NCI-H2227 treated with DMSO at 0.1 percent for 48 hours (cell line): ENCODE results near the gene CRIP3.
"Not testable (repeated sequence)": the region's sequence is repeated elsewhere in the genome, so short reads cannot be mapped to it uniquely, and the experiment has no call there.

Experiments used
- DNase-seq: peaks from one replicate; lab custom pipeline; 2025; lab: John Stamatoyannopoulos, UW

CRIP3 gene

GRCh38 chr6:43306086-43306485 is 2.5 kb downstream of the CRIP3 start:
- DNase-seq: no peak

GRCh38 chr6:43304882-43305281 is 3.7 kb downstream of the CRIP3 start:
- DNase-seq: no peak

DNA sequence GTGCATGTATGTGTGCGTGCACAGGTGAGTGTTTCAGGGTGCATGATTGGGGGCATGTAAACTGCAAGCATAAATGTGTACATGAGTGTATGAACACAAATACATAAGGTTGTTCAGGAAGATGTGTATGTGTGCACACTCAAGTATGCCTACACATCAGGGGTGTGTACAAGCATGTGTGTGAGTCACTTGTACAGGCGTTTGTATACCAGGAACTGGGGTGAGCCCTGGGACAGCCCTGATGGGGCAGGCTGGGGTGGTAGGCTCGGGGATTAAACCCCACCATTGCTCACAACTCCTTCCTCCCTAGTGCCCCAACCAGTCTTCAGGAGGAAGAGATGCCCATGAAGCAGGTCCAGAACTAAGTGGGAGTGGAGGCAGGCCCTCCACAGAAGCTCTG is 4.3 kb downstream of the CRIP3 start:
- DNase-seq: no peak

GRCh38 chr6:43303751-43304331 is 4.8 kb downstream of the CRIP3 start:
- DNase-seq: no peak

DNA sequence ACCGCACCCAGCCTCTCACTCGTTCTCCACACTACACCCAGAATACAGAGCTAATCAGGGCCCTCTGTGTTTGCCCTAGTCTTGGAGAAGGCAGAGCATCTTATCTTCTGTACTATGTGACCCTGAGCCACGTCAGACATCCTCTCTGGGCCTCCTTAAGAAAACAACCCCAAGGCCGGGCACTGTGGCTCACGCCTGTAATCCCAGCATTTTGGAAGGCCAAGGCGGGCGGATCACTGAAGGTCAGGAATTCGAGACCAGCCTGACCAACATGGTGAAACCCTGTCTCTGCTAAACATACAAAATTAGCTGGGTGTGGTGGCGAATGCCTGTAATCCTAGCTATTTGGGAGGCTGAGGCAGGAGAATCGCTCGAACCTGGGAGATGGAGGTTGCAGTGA is 5.6 kb downstream of the CRIP3 start:
- not testable (repeated sequence) for DNase-seq

DNA sequence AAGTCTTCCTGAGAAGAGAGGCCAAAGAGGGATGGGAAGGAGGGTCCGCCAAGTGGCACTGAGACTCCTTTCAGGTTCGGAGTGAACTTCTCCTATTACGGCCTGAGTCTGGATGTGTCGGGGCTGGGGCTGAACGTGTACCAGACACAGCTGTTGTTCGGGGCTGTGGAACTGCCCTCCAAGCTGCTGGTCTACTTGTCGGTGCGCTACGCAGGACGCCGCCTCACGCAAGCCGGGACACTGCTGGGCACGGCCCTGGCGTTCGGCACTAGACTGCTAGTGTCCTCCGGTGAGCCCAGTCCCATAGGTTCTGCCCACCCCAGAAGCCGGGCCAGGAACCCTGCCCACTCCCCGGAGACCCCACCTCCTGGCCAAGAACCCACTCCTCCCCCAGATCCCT is 6.5 kb downstream of the CRIP3 start:
- no peak for DNase-seq

- DNase-seq: no peak
Observed at GRCh38 chr6:43301081-43301870, 7.3 kb downstream of the CRIP3 start.

GRCh38 chr6:43299338-43300293 is 9.0 kb downstream of the CRIP3 start:
- no peak for DNase-seq

DNA sequence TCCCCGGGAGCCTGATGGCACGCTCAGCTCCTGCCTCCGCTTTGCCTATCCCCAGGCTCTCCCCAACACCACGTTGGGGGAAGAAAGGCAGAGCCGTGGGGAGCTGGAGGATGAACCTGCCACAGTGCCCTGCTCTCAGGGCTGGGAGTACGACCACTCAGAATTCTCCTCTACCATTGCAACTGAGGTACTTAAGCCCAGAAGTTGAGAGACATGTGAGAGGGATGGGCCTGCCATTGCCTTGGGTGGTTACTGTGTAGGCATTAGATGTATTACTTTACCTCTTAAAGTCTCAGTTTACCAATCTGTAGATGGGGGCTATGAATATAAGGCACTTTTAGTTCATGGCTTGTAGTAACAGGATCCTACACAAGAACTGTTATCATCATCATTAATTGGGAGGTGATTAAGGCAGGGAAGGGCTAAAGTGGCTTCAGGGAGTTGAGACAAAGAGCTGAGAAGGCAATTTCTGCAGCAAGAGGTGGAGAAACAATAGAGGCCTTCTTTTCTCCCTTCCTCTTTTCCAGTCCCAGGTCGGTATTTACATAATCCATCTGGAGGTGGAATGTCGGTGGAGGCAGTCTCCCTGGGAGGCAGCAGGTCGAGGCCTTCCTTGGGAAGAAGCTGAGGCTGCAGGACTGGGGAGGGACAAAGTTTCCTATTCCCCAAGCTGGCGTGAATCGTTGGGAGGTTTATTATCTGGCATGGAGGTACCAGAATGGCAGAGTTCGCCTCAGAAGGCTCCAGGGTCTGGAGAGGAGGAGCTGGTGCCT is 9.9 kb downstream of the CRIP3 start:
- DNase-seq: no peak

GRCh38 chr6:43297644-43298564 is 10.7 kb downstream of the CRIP3 start, which contains the start of gene SLC22A7:
SLC22A7 (plus strand) TSS chr6:43298260; CDS start chr6:43298359, 99 bp downstream.
- DNase-seq: no peak

DNA sequence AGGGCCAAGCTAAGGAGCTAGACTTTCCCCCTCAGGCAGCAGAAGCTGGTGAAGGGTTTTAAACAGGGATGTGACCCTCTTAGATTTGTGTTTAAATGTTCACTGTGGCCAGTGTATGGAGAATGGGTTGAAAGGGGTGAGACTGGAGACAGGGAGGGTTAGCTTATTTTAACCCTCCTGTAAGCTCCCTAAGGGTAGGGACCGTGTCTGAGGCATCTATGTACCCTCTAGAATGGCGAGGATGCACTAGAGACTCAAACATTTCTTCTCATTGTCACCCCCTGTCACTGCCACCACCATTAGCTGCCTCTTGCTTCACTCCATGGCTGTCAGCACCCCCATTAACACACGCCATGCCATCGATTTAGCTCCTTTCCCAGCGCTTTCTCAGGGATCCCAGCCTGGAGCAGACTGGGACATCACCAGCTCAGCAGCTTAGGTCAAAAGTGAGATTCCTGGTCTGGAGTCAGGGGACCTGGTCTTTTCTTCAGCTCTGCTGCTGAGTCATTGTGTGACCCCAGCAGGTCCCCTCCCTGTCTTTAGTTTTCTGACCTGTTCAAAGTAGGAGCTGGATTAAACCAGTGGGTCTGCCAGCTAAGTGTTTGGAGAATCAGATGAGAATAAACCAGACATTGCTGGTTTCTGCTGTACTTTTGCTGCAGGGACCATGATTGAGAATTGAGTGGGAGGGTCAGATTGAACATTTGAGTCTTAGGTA is 11.7 kb downstream of the CRIP3 start:
- DNase-seq: no peak

GRCh38 chr6:43295456-43295855 is 13.2 kb downstream of the CRIP3 start:
- no peak for DNase-seq

DNA sequence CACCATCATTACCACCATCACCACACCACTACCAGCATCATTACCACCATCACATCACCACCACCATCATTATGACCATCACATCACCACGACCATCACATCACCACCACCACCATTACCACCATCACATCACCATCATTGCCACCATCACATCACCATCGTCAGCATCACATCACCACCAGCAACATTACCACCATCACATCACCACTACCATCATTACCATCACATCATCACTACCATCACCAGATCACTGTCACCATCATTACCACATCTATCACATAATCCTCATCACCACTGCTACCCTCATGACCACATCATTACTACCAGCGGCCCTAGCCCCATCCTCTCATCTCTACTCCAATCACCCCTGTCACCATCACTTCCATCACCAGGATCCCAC is 14.1 kb downstream of the CRIP3 start:
- DNase-seq: no peak

DNA sequence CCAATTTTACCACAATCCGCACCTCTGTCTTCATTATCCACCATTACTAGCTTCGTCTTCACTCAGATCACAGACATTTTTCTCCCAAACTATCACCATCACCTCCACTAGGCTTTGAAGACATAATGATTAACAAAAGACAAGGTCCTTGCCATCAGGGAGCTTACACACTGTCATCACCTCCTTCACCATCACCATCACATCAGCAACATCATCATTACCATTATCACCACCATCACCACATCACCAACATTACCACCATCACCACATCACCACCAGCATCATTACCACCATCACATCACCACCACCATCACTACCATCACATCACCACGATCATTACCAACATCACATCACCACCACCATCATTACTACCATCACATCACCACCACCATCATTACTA is 14.9 kb downstream of the CRIP3 start:
- no peak for DNase-seq

DNA sequence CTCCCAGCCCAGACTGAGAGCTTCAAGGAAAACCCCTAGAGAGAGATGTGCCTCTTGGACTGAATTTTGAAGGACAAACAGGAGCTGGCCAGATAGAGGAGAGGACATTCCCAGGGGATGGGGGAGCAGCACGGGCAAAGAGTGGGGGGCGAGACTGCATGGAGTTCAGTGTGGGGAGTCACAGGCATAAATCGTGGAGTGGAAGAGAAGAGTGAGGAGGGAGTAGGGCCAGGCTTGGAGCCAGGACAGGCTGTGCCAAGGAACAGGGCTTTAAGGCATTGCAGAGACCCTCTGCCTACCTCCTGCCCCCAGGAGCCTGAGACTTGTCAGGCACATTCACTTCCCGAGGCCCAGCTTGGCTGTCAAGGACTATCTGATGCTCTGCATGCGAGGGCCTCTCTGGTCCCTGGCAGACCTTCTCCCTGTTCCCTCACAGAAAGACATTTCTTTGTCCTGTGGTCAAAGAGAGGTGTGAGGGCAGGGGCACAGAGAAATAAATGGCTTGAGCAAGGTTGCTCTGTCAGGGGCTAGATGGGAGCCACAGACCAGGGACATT is 15.8 kb downstream of the CRIP3 start:
- DNase-seq: no peak

DNA sequence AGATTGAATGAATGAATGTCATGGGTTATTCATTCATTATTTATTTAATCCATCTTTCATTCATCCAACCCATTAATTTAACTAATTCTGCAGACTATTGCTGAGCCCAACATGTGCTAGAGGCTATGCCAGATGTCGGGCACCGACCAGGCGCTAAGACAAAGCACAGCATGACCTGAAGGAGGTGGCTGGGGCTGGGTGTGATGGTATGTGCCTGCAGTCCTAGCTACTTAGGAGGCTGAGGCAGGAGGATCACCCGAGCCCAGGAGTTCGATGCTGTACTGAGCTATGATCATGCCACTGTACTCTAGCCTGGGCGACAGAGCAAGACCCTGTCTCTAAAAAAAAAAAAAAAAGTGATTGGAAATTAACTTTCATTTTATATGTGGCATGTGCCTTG is 16.3 kb downstream of the CRIP3 start:
- no peak for DNase-seq

- no peak for DNase-seq
Observed at GRCh38 chr6:43291708-43292107, 16.9 kb downstream of the CRIP3 start.

DNA sequence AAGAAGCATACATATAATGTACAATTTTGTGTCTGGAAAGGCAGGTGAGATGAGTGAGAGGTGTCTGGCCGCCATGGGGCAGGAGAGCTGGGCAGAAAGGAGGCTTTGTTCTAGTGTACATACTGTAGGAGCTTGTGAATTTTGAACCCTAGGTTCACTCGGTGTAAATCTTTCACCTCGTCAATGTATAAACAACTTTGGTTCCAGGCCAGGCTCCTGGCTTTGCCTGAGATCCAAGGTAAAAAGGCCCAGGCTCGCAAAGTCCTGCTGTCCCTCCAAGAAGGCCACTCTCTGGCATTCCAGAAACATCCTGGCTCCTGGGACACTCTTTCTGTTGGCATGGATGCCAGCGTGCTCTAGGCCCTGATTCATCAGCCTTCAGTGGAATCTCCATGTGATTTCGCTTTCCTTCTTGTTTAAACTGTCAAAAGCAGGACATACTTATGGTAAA is 17.7 kb downstream of the CRIP3 start:
- DNase-seq: no peak

GRCh38 chr6:43290339-43290904 is 18.2 kb downstream of the CRIP3 start:
- DNase-seq: no peak
